ENCODE data around the gene MRPS6. TPM values are rescaled to one million over a fixed set of nuclear protein-coding genes. Genes with fewer than 3 reads are reported as not detected.
A peak's percentile ranks its signal among the peaks of the same experiment; 100 is the strongest.

MRPS6 gene
- total and polyA plus RNA-seq, 2 of the 13 experiments (the other 11 are each of a cell fraction or from before 2014, with no cell fraction given): 14.2 to 26.9 TPM

DNA sequence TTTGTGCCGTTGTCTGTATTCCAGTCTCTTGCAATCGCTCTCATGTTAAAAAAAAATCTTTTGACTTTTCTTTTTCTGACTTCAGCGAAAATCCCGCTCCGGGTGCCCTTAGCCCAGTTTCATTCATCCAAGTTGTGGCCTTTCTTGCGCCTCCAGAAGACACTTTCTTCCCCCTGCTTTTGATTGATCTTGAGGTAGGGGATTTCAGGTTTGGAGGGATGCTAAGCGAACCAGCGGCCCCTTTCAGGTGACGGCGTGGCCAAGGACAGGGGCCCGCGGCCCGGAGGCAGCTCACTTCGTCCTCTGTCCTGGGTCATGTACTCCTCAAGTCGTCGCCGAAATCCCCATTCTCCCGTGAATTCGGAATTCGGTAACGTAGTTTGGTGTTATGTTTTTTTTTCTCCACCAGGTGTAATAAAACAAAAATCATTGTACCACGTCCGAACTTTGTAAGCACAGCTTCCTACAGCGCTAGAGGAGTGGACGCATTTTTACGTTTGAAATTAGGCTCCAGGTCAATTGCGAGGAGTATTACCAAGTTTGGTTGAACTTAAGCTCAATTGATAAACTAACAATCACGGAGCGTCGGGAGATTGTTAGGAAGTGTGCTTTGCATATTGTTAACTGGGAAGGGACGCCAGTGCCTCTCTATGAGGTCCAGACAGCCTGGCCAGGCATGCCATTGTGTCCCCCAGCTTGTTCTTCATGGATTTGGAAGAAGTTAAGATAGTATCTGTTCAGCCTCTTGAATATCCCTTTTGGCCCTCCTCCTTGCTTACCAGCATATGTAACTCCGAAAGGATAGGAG, 1.1 kb downstream of the MRPS6 start (continued):
- TF ChIP-seq NRL (CRISPR knock-in tag; IDR thresholded peaks at IDR 0.05; ENCODE audit: borderline replicate concordance) (no peak), MBNL3 (CRISPR knock-in tag; conservative IDR thresholded peaks at IDR 0.05) (no peak), RFXANK (CRISPR knock-in tag; IDR thresholded peaks at IDR 0.05) (no peak), ZFX (CRISPR knock-in tag; IDR thresholded peaks at IDR 0.05; ENCODE audit: low read depth) (no peak), TBX3 (IDR thresholded peaks at IDR 0.05; ENCODE audit: borderline replicate concordance) (no peak), SIN3B (IDR thresholded peaks at IDR 0.05; ENCODE audit: low read length) (no peak), TARDBP (CRISPR knock-in tag; IDR thresholded peaks at IDR 0.05) (no peak), ZNF432 (CRISPR knock-in tag; IDR thresholded peaks at IDR 0.05; ENCODE audit: borderline replicate concordance) (no peak), ZNF30 (CRISPR knock-in tag; IDR thresholded peaks at IDR 0.05) (no peak), POLR2AphosphoS2 (IDR thresholded peaks at IDR 0.05; ENCODE audit: low read depth, low read length) (no peak), PHF8 (CRISPR knock-in tag; IDR thresholded peaks at IDR 0.05) (peak; percentile 39; the same call in 1 of the 2 replicates), ASH2L (IDR thresholded peaks at IDR 0.05; ENCODE audit: insufficient read length, low read depth, low read length) (peak; percentile 48), ZNF225 (CRISPR knock-in tag; IDR thresholded peaks at IDR 0.05) (no peak), YEATS4 (CRISPR knock-in tag; IDR thresholded peaks at IDR 0.05; ENCODE audit: borderline replicate concordance) (0 out of 2 replicates have a peak, but pooled peaks have one; percentile 26)
- TF ChIP-seq, protein P1, sequence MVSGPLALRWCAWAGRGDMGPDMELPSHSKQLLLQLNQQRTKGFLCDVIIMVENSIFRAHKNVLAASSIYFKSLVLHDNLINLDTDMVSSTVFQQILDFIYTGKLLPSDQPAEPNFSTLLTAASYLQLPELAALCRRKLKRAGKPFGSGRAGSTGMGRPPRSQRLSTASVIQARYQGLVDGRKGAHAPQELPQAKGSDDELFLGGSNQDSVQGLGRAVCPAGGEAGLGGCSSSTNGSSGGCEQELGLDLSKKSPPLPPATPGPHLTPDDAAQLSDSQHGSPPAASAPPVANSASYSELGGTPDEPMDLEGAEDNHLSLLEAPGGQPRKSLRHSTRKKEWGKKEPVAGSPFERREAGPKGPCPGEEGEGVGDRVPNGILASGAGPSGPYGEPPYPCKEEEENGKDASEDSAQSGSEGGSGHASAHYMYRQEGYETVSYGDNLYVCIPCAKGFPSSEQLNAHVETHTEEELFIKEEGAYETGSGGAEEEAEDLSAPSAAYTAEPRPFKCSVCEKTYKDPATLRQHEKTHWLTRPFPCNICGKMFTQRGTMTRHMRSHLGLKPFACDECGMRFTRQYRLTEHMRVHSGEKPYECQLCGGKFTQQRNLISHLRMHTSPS (CRISPR knock-in tag; IDR thresholded peaks at IDR 0.05; ENCODE audit: low read depth): no peak
- TF ChIP-seq, protein P2, sequence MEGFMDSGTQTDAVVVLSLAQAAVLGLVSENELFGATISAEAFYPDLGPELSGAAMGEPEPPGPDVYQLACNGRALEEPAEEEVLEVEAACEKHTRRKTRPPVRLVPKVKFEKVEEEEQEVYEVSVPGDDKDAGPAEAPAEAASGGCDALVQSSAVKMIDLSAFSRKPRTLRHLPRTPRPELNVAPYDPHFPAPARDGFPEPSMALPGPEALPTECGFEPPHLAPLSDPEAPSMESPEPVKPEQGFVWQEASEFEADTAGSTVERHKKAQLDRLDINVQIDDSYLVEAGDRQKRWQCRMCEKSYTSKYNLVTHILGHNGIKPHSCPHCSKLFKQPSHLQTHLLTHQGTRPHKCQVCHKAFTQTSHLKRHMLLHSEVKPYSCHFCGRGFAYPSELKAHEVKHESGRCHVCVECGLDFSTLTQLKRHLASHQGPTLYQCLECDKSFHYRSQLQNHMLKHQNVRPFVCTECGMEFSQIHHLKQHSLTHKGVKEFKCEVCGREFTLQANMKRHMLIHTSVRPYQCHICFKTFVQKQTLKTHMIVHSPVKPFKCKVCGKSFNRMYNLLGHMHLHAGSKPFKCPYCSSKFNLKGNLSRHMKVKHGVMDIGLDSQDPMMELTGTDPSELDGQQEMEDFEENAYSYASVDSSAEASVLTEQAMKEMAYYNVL (CRISPR knock-in tag; IDR thresholded peaks at IDR 0.05; ENCODE audit: borderline replicate concordance): no peak
- TF ChIP-seq, protein P3, sequence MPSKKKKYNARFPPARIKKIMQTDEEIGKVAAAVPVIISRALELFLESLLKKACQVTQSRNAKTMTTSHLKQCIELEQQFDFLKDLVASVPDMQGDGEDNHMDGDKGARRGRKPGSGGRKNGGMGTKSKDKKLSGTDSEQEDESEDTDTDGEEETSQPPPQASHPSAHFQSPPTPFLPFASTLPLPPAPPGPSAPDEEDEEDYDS (CRISPR knock-in tag; IDR thresholded peaks at IDR 0.05): no peak
- TF ChIP-seq, protein P4, sequence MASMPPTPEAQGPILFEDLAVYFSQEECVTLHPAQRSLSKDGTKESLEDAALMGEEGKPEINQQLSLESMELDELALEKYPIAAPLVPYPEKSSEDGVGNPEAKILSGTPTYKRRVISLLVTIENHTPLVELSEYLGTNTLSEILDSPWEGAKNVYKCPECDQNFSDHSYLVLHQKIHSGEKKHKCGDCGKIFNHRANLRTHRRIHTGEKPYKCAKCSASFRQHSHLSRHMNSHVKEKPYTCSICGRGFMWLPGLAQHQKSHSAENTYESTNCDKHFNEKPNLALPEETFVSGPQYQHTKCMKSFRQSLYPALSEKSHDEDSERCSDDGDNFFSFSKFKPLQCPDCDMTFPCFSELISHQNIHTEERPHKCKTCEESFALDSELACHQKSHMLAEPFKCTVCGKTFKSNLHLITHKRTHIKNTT (CRISPR knock-in tag; IDR thresholded peaks at IDR 0.05): no peak
- TF ChIP-seq, protein P5, sequence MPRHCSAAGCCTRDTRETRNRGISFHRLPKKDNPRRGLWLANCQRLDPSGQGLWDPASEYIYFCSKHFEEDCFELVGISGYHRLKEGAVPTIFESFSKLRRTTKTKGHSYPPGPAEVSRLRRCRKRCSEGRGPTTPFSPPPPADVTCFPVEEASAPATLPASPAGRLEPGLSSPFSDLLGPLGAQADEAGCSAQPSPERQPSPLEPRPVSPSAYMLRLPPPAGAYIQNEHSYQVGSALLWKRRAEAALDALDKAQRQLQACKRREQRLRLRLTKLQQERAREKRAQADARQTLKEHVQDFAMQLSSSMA (CRISPR knock-in tag; IDR thresholded peaks at IDR 0.05): no peak
- TF ChIP-seq, protein P6, sequence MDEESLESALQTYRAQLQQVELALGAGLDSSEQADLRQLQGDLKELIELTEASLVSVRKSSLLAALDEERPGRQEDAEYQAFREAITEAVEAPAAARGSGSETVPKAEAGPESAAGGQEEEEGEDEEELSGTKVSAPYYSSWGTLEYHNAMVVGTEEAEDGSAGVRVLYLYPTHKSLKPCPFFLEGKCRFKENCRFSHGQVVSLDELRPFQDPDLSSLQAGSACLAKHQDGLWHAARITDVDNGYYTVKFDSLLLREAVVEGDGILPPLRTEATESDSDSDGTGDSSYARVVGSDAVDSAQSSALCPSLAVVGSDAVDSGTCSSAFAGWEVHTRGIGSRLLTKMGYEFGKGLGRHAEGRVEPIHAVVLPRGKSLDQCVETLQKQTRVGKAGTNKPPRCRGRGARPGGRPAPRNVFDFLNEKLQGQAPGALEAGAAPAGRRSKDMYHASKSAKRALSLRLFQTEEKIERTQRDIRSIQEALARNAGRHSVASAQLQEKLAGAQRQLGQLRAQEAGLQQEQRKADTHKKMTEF (CRISPR knock-in tag; IDR thresholded peaks at IDR 0.05): no peak

Data from HepG2 (cell line).